SK-N-SH treated with all-trans-retinoic acid at 6 μM for 48 hours (cell line): Measurements from ENCODE around the gene SORCS3.

ENCODE experiments used
- CREB5 ChIP-seq: fragments of 250-450 bp; sonication (Bioruptor Pico); IDR thresholded peaks from 2 replicates; pipeline ENCODE4 v1.5.1; 2020; ENCODE audit warnings: low read depth, mild to moderate bottlenecking, moderate library complexity
- RARB ChIP-seq: fragments of 250-450 bp; sonication (Bioruptor Pico); IDR thresholded peaks from 2 replicates; pipeline ENCODE4 v1.8.0; 2021; ENCODE audit warnings: mild to moderate bottlenecking, moderate library complexity
- TCF4 ChIP-seq: fragments of 250-450 bp; sonication (Bioruptor Pico); IDR thresholded peaks from 2 replicates; pipeline ENCODE4 v1.8.0; 2021; ENCODE audit warnings: mild to moderate bottlenecking, moderate library complexity, borderline replicate concordance
- TSHZ2 ChIP-seq: fragments of 250-450 bp; sonication (Bioruptor Pico); IDR thresholded peaks from 2 replicates; pipeline ENCODE4 v1.5.0; 2020; ENCODE audit warnings: mild to moderate bottlenecking, moderate library complexity

GRCh38 chr10:104631946-104632345 lies 9.1 kb upstream of the SORCS3 start:
- TF ChIP-seq TSHZ2 (CRISPR knock-in tag) (no peak), CREB5 (CRISPR knock-in tag) (no peak), TCF4 (CRISPR knock-in tag) (no peak), RARB (CRISPR knock-in tag) (no peak)
